ENCODE data around the gene EEF2KMT. TPM values are rescaled to one million over a fixed set of nuclear protein-coding genes. Genes with fewer than 3 reads are reported as not detected.

The EEF2KMT gene
- 24.0 to 29.9 TPM (median 26.4 TPM) in 5 replicates for total RNA-seq (2022; extraction: Qiagen RNA extraction; ENCODE audit: low read depth)

GRCh38 chr16:5097470-5098220, at the start of gene EEF2KMT:
Gene EEF2KMT (minus strand): TSS chr16:5097795. CDS start chr16:5097739, 56 bp downstream.

GRCh38 chr16:5071681-5072333, 25.8 kb downstream of the EEF2KMT start, which contains the start of gene ALG1:
Gene ALG1 (plus strand): TSS chr16:5071843. CDS start chr16:5071850, 7 bp downstream.

GRCh38 chr16:5065813-5066212, 31.8 kb downstream of the EEF2KMT start, which contains the start of gene C16orf89:
Gene C16orf89 (minus strand): TSS chr16:5065956. CDS start chr16:5065908, 48 bp downstream.

Other genes with a start within 250 kb of the EEF2KMT start
- 2.5 to 3.0 TPM (median 2.6 TPM) in 5 replicates for gene PPL, start 160.6 kb downstream of the EEF2KMT start, total RNA-seq (2022; extraction: Qiagen RNA extraction; ENCODE audit: low read depth)
- 0.03 to 0.13 TPM (median 0.10 TPM) in 3 of 5 replicates, not detected in the others for gene SEC14L5, start 139.5 kb downstream of the EEF2KMT start, total RNA-seq (2022; extraction: Qiagen RNA extraction; ENCODE audit: low read depth)
- gene NAGPA, start 63.9 kb downstream of the EEF2KMT start, total RNA-seq (2022; extraction: Qiagen RNA extraction; ENCODE audit: low read depth), result 15.6 to 19.1 TPM (median 16.9 TPM) in 5 replicates
- gene C16orf89, start 31.8 kb downstream of the EEF2KMT start, total RNA-seq (2022; extraction: Qiagen RNA extraction; ENCODE audit: low read depth), result not detected in 5 replicates
- 33.6 to 39.9 TPM (median 38.3 TPM) in 5 replicates for gene ALG1, start 26.0 kb downstream of the EEF2KMT start, total RNA-seq (2022; extraction: Qiagen RNA extraction; ENCODE audit: low read depth)